HuH-7.5 (cell line): ENCODE results near the gene KCND2.
"Not testable (repeated sequence)": the region's sequence is repeated elsewhere in the genome, so short reads cannot be mapped to it uniquely, and the experiment has no call there.

Experiments used
- DNase-seq: peaks from one replicate; pipeline ENCODE4 v3.0.0; 2011; ENCODE audit warnings: low spot score

Gene KCND2

DNA sequence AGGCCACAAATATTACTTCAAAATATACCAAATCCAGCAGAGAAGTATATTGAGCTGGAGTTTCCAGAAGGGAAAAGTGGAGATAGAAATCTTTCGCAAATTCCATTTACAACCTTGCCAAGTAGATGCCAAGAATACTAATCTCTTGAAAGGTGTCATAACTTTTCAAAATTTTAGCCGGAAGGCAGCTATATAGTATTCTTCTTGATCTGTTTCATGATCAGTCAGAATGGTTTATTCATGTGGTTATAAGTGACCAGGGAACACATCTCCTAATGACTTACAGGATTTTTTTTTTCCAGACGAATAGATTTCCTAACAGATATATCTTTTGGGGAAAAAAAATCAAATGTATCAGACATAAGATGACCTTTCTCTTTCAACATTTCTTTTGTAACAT is 314.3 kb downstream of the KCND2 start:
- DNase-seq, result no peak

DNA sequence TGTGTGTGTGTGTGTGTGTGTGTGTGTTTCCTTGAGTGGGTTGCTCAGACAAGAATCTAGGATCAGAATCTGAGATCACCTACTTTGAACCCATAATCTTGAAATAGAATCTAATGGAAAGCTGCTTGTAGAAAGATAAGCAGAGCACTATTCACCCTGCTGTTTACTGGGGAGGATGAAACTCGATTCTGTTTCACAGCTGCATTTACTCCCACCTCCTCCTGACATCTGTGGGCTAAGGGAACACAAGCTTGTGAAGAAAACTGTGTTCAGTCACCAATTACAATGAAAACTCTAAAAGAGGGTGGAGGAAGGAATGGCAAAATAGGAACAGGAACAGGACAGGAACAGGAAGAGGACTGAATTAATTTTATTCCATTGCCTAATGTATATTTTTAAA is 315.4 kb downstream of the KCND2 start:
- no peak for DNase-seq

DNA sequence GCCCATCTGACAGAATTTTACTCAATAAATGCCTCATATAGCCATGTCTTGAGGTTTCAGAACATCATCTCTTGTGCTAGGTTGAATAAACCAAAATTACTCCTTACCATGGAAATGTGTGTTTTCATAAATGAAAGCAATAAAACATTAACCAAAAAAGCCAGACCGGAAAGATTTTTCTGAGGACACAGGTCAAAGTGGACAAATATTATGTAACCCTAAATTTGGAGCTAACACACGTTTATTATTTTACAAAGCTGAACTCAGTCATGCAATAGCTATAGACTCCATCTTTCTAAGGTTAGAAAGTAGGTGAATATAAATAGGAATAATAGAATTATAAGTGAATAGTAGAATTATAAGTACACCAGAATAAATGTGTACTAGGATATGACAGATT is 315.9 kb downstream of the KCND2 start:
- no peak for DNase-seq

DNA sequence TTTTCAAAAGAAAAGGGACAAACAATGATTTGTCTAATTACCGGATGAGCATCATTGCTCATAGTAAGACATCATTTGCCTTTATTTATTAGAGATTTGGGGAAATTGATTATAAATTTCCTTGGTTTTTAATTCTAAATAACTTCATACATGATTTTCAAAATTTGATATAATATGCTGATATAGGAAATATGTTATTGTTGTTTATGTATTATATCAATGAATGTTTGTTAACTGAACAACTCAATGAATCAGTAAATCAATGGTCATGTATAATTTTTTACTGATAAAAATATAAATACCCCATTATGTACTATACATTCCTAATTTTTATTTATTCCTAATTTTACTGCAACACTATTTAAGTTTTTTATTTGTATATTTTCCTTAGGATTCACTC is 327.6 kb downstream of the KCND2 start:
- no peak for DNase-seq

DNA sequence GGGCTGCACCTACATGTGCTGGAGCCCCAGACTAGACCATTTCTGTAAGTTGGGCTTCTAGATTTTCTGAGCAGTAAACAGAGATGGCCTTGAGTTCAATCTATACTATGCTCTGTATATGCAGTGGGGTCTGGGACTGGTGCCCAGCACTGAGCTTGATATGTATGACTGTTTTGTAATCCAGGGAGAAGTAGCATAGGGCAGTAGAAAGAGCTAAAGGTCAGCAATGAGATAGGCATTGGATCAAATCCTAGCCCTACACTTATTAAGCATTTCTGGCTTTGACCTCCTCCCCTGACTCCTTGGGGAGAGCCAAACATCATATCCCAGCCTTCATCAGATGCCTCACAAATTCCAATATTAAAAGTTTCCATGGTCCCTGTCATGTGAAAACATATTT is 330.4 kb downstream of the KCND2 start:
- DNase-seq, result no peak

DNA sequence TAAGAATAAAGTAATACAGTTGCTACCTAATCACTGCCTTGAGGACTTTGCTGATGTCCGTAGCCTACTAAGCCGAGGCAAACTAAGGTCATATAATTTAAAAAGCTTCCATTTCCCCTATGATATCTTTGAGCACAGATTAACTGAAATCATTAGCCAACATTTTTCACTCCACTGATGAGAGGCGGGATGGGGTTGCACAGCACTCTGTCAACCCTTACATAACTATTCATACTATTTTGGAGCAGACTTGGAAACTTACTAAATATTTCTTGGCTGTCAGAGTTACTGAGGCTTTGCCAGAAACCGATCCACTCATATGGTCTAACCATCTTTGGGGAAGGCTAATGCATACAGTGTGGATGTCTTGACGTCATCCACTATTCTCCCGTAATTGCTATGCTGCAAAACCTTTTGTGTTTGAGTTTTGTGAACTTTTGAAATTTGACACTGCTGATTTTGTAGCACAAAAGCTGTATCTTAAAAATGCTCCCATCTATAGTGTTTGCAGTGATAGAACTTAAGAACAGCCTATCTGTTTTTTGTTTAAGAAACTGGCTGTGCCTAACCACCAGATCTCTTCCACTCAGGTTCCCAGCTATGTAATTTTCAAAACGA is 336.3 kb downstream of the KCND2 start:
- DNase-seq, result no peak

DNA sequence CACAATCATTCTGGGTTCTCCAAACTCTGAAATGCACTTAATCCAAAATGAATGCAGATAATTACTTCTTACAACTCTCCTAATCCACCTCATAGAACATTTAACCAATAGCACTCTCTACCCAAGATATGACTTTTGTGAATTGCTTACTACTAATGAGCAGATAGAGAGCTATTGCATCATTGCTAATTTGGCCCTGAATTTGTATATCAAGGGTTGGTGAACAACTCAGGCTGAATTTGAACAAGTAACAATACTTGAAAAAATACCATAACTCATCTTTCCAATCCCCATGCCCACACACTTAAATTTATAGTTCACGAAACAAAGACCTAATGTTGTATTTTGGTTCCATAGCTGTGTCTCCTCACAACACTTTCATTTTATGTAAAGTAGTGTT is 339.0 kb downstream of the KCND2 start:
- no peak for DNase-seq

DNA sequence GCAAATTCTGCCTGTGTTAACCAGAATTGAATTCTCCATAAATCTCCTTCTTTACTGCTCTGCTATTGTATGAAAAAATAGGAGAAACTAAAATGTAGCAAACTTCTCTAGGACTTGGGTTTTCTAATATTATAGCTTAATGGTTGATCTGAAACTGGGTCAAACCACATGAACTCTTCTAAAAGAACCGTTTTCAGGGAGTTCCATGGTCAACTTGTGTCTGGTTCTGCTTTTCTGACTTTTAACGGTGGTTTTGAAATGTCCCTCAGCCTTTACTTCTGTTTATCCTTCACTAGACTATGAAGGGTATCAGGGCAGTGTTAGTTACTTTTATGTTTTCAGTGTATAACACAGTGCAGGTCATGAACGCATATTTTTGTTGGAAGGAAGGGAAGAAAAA is 342.7 kb downstream of the KCND2 start:
- DNase-seq, result no peak

DNA sequence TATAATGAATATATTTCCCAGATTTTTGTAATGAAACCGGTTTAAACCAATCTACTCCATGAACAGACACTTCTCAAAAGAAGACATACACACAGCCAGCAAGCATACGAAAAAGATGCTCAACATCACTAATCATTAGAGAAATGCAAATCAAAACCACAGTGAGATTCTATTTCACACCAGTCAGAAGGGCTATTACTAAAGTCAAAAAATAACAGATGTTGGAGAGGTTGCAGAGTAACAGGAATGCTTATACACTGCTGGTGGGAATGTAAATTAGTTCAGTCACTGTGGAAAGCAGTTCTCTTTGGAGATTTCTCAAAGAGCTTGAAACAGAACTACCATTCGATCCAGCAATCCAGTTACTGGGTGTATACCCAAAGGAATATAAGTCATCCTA is 344.3 kb downstream of the KCND2 start:
- no peak for DNase-seq

DNA sequence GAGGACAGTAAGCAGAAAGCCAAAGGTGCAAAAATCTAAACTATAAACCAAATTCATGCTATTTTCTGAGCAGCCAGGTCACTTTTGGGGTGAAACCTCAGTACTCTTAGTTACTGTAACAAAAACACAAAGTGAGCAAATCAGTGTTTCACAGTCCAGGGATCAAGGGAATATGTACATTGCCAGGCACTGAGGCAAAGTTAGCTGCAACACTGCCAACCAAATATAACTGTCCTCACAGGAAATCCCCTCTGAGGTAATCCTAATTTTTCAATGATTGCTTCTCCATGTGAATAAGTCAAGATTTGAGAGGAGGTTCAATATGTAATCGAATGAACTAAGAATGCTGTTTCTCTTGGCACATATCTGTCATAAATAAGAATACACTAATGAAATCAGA is 355.3 kb downstream of the KCND2 start:
- DNase-seq, result no peak

DNA sequence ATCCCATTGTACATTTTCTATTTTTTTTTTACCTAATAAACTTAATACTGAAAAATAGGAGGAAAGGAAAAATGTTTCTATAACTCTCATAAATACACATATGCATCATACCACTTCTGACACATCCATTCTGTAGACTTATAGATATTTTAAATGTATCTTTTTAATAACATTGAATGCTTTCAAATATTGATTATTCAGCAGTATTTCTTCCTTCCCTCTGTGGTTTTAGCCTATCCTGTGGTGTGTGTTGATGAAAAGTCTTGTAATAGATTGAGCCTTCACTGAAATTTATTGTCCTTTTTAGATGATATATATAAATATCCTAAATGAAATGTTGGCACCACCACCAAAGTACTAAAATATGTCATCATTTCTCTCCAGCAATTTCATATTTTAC is 366.9 kb downstream of the KCND2 start:
- DNase-seq, result no peak

DNA sequence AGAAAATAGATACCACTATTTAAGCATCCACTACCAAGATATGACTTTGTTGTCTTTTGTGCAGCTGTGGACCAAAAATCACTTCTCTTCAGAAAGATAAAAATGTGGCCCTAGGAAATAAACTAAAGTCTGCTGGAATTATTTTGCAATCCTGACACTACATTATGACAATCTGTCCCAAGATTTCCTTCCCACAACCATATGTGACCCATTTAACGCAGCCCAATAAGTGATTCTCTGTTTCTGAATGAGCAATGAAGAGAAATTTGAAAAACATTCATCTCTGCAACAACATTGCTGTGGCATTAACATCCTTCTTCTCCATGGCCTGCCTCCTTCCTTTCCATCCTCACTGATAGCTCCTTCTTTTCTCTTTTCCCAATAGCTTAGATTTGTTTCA is 373.0 kb downstream of the KCND2 start:
- DNase-seq, result no peak

DNA sequence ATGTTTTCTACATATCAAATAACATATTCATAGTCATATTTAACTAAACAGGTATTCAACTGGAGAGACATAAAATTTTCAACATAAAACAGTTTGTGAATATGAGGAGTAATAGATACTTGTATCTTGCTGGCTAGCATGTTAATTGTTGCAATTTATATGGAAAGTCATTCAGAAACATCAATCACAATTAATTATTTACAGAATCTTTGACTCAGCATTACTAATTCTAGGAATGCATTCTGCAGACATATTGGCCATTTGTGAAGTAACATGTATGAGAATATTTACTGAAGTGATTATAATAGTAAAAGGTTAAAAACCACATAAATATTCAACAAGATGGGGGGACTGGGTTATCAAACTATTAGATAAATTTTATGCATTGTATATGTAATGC is 381.3 kb downstream of the KCND2 start:
- no peak for DNase-seq

DNA sequence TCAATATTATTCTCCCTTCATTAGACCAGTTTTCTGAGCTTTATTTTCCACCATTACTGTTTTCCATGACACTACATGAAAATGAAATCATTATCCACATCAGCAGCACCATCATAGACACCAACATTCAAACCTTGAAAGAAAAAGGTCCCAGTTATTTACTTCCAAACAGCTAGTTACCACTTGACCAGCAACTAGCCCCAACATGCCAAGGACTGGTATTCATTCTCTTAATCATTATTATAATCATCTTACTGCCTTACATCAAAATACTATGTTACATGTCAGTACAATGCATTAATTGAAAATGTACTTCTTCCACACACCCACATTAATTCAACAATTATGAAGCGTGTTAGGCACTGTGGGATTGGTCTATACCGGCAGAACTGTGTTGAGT is 385.5 kb downstream of the KCND2 start:
- no peak for DNase-seq

DNA sequence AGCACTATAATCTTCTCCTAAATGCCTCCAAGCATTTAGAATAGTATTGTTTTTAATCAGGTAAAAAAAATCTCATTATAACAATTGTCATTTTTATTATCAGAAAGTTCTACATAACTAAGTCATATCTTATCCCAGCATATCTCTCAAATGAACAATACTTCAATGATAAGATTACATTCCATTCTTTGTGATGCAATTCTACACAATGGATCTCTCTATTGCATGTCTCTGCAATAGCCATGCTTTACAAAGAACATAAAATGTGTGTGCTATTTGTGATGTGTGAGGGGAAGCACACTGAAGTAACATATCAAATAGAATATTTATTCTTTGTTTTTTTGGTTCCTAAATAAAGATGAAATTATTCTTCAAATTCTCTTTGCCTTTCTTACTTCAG is 389.3 kb downstream of the KCND2 start:
- no peak for DNase-seq

DNA sequence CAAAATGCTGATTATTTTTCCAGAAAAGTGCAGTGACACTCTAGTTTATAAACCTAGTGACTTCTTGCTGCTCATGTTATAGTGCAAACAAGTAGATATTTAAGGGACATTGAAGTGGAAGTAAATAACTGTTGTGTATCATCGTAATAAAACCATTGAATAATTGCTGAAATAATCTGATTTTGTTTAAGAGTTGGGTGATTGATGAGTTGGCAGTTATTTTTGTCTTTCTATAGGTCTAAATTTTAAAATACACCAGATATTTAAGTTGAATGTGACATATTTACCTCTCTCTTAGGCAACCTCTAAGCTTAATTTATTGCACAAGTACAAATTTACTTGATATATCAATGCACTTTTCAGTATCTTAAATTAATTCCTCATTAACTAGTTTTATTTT is 392.1 kb downstream of the KCND2 start:
- DNase-seq, result no peak

DNA sequence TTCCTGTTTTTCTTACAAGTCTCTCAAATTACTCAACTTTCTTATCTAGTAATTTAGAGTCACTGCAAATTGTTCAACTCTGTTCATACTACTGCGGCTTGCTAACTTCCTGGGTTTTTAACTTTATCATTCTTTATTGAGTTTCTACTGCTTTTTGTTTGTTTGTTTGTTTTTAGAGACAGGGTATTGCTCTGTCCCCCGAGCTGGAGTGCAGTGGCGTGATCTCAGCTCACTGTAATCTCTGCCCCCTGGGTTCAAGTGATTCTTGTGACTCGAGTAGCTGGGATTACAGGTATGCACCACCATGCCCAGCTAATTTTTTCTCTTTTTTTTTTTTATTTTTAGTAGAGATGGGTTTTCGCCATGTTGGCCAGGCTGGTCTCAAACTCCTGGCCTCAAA is 402.1 kb downstream of the KCND2 start:
- DNase-seq, result no peak

DNA sequence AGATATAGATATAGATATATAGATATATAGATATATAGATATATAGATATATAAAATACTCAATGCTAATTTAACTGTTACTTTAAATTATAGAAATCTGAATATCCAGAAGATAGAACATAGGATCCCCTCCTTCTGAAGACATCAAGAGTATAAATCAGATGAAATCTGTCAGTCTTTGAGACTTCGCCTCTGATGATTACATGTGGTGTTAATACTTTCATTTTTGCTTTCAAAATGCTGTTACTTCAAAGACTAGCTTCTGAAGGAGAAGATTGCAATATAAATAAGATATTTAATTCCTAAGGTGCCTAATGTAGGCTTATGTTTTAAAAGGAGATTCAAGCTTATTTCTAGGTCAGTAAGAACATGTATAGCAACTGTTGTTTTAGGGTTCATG is 404.6 kb downstream of the KCND2 start:
- no peak for DNase-seq

DNA sequence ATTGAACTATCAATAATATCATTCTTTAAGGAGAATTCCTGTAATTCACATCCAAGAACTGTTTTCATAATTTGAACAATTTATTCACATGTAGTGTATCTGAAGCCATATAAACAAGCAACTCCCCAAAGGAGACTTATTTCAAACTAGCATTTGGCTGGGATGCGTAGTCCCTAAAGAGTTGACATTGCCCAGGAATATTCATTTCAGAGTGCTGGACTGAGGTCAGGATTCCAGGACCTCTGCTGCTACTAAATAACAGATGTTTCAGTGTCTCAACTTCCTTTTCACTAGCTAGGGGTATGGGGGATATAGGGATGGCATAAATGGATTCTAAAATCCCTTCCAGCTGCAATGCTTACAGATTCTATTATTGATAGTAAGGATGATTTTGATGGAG is 408.0 kb downstream of the KCND2 start:
- no peak for DNase-seq

DNA sequence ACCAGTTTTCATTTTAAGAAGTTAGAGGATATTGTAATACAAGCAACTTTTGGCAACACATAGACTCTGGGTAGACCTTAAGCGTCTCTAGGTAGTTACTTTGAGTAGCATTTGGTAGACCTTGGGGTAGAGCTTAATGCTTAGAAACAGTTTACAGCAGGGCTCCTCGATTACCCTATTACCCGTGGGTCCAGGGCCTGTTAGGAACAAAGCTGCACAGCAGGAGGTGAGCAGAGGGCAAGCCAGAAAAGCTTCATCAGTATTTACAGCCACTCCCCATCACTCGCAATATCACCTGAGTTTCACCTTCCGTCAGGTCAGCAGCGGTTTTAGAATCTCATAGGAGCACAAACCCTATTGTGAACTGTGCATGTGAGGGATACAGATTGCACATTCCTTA is 411.5 kb downstream of the KCND2 start:
- no peak for DNase-seq

DNA sequence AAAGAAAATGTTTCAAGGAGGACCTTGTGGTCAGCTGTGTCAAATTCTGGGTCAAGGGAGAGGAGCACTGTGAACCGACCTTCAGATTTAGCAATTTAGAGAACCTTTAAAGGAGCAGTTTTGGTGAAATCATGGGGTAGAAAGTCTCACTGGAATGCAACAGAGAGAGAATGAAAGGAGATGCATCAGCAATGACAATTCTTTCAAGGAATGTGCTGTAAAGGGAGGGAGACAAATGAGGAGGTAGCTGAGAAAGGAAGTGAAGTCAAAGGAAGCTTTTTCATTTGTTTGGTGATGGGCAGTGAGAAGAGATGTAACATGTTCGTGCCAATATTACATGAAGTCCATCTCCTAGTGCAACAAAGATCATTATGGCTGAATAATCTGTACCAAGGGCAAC is 418.9 kb downstream of the KCND2 start:
- DNase-seq, result no peak

DNA sequence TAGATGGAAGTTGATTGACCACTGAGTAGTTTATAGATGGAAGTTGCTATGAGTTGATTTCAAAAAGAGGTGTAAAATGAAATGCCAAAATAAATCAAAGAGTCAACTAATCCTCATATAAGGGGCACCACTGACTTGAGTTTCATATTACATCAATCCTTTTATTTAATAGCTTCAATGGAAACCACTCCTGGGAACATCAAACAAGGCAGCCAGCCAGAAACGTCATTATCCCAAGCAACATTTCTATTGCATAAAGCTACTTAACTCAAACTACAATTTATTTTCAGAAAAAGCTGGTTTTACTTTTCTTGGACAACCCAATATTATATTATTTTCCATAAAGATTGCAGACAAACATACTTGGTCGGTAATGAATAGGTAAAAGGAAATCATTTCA is 422.9 kb downstream of the KCND2 start:
- DNase-seq, result no peak

DNA sequence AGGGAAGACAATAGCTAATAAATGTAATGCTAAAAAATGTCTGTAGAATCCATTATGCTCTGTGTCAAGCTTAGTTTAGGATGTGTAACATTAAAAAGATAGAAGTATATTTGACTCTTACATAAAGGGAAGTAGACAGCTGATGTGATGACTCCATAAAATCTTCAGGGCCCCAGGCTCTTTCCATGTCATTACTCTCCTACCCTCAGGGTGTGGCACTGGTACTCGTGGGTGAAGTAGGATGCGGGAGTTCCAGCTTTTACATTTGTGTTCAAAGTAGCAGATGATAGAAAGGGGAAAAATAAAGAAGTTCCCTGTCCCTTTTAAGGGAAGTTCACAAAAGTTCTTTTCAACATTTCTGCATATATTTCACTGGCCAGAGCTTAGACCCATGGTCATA is 427.8 kb downstream of the KCND2 start:
- DNase-seq, result no peak

DNA sequence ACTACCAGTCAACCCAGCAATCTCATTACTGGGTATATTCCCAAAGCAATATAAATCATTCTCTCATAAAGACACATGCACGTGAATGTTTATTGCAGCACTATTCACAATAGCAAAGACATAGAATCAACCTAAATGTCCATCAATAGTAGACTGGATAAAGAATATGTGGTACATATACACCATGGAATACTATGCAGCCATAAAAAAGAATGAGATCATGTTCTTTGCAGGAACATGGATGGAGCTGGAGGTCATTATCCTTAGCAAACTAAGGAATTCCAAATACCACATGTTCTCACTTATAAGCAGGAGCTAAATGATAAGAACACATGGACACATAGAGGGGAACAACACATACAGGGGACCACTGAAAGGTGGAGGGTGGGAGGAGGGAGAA is 429.4 kb downstream of the KCND2 start:
- DNase-seq, result not testable (repeated sequence)
